Measurements from ENCODE around the gene ZNF557.

Gene ZNF557

GRCh38 chr19:7130043-7130442, 60.5 kb downstream of the ZNF557 start:
- no peak for DNase-seq

GRCh38 chr19:7132054-7132453, 62.6 kb downstream of the ZNF557 start:
- no peak for DNase-seq

DNA sequence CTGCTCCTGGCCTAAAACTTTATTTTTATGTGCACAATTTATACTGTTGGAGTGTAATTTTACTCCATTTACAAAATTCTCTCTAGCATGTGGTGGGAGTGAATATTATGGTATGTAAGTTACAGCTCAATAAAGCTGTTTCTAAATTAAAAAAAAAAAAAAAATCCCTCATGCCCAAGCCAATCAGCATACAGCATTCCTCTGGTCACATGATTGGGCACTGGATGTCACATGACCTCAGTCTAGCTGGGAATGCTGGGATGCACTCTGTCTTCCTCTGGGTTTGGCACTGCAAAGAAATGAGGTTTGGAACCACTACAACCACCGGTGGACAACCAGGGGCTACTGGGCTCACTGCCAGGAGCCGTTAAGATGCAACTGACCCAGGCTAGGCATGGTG, 67.6 kb downstream of the ZNF557 start:
- DNase-seq = no peak
